Fibroblast of mammary gland (primary cell): ENCODE data around the gene DCC.

Experiments
- DNase-seq: peaks from one replicate; pipeline ENCODE4 v3.0.0-alpha.2; 2010; ENCODE audit warnings: low read depth
- H3K4me3 ChIP-seq: 2 replicates; pipeline ENCODE4 v1.5.1; 2011; ENCODE audit warnings: low read depth, mild to moderate bottlenecking, low read length, moderate library complexity; ENCODE audit not compliant: control insufficient read depth
- TF ChIP-seq, protein P1 (sequence below): conservative IDR thresholded peaks from 2 replicates; pipeline ENCODE4 v1.5.1; 2011; ENCODE audit warnings: low read depth, low read length, inconsistent platforms; ENCODE audit not compliant: control insufficient read depth, insufficient read depth

The DCC gene

DNA sequence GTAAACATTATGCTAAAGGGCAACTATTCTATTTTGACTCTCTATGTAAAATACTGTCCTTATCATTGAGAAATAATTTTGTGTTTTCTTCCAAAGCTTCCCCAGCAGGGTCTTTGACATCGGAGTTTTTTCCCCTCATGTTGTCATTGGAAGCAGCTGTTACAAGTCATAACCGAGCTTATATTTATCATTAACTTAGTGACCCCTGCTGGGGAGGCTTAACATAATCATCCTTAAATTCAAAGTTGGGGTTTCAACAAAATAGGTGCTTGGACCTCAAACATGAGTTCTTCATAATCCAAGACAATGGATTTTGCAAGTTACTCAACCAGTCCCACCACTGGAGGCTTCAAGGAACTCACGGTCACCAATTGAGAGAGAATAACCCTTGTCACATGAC lies 330.9 kb downstream of the DCC start:
- DNase-seq = peak; percentile 1
- no peak overlapping the region for H3K4me3 ChIP-seq
- TF ChIP-seq, protein P1, sequence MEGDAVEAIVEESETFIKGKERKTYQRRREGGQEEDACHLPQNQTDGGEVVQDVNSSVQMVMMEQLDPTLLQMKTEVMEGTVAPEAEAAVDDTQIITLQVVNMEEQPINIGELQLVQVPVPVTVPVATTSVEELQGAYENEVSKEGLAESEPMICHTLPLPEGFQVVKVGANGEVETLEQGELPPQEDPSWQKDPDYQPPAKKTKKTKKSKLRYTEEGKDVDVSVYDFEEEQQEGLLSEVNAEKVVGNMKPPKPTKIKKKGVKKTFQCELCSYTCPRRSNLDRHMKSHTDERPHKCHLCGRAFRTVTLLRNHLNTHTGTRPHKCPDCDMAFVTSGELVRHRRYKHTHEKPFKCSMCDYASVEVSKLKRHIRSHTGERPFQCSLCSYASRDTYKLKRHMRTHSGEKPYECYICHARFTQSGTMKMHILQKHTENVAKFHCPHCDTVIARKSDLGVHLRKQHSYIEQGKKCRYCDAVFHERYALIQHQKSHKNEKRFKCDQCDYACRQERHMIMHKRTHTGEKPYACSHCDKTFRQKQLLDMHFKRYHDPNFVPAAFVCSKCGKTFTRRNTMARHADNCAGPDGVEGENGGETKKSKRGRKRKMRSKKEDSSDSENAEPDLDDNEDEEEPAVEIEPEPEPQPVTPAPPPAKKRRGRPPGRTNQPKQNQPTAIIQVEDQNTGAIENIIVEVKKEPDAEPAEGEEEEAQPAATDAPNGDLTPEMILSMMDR = no peak

DNA sequence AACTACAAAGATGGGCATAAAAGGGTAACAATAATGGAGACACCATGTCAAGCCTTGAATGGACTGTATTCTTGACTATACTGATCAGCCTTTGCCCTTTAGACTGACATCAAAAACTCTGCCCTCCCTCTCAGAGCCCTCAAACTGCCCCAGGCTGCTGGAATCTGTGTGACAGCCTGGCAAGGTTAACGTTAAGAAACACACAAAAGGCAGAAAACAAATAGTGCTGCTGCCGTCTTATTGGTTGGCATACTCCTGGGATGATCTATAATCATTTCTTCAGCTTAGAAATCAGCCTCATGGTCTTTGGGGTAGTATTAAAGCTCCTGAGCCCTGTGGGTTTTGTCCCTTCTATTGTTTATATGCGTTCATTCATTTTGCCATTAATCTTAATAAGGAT lies 338.0 kb downstream of the DCC start:
- TF ChIP-seq, protein P1 = no peak
- no peak for DNase-seq
- no peak overlapping the region for H3K4me3 ChIP-seq

DNA sequence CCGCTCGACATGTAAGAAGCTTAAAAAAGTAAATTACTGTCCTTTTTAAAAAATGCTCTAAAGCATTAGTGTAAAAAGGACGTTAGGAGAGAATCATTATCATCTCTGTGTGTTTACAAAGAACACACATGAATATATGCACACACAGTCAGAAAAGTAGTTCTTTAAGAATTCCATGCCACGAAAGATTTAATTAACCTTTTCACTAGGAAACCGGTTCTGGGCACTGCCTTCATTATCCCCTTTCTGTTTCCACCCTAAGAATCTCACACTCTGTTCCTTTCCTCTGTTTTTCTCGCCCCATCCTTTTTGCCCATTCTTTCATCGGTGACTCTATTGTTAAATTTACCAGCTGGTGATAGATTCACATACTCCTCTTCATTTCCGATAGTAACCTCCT lies 338.6 kb downstream of the DCC start:
- H3K4me3 ChIP-seq = no peak overlapping the region
- TF ChIP-seq, protein P1 = no peak
- DNase-seq = no peak

DNA sequence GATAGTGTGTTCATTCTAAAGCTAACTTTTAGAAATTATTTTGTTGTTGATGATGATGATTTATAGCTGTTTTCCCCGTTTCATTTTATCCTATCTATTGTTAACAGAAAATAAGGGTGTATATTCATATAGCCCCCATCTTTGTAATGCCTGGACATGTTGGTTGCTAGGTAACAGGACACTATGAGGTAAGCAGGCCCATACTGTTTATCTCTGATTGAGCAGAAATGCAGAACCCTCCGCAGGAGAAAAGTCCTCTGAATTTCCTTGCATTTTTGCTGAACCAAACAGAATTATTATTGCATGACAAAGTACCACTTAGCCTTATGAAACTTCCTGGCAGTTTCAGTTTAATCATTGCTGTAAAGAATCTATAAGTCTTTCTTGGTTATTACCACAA lies 339.4 kb downstream of the DCC start:
- TF ChIP-seq, protein P1 = no peak
- DNase-seq = no peak
- no peak overlapping the region for H3K4me3 ChIP-seq

DNA sequence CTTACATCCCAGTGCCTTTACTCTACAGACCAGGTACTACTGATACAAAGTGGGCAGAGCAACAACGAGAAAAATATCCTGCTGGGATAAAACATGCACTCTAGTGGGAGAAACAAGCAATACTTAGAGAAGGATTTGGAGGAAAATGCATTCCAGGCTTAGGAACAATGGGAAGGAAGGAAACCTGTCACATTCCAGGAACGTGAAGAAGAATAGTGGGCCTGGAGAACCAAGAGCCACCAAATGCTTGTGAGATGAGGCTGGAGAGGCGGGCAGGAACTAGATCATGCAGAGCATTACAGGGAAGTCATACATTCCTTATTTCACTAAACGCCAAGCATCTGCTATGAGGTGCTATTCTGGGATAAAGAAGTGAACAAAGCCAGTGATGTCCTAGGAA lies 342.3 kb downstream of the DCC start:
- DNase-seq = no peak
- TF ChIP-seq, protein P1 = no peak

DNA sequence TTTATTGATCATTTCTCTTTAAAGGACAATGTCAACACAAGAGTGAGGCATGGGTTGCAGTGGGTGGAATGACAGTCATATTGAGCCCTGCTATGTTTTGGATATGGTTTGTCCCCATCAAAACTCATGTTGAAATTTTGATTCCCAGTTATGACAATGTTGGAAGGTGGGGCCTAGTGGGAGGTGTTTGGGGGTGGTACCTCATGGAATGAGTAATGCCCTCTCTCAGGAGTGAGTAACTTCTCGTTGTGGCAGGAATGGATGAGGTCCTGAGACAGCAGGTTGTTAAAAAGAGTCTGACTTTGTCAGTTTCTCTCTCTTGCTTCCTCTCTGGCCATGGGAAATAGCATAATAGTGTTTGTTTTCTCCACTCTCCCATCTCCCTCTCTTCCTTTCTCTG lies 345.3 kb downstream of the DCC start:
- H3K4me3 ChIP-seq = no peak overlapping the region
- TF ChIP-seq, protein P1 = no peak
- DNase-seq = no peak

More for the DNA sequence above, 342.3 kb downstream of the DCC start:
- no peak overlapping the region for H3K4me3 ChIP-seq

DNA sequence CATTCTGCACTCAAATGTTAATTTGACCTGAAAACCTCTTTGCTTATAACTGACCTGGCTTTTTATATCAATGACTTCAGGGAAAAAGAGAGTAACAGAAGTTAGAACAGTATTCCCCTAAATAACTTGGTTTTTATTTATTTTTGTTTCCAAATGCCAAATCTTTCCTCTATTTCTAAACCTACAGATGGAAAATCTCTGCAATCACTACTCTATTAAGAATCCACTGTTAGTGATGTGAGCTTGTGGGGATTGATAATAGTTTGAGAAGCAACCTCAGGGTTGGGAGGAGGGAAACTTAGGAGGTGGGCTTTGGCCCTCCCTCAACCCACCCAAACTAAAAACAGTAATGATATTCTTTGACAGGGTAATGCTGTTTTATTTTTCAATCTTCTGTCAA lies 351.8 kb downstream of the DCC start:
- TF ChIP-seq, protein P1 = no peak
- no peak overlapping the region for H3K4me3 ChIP-seq
- DNase-seq = no peak
